ENCODE measurements around the gene CLCN4. TPM values are rescaled to one million over a fixed set of nuclear protein-coding genes. Genes with fewer than 3 reads are reported as not detected.

Gene CLCN4
- total and polyA plus RNA-seq, 10 of the 15 experiments (the other 5 are each of a cell fraction or from before 2014, with no cell fraction given), result 0.90 to 6.9 (median 2.9) TPM

DNA sequence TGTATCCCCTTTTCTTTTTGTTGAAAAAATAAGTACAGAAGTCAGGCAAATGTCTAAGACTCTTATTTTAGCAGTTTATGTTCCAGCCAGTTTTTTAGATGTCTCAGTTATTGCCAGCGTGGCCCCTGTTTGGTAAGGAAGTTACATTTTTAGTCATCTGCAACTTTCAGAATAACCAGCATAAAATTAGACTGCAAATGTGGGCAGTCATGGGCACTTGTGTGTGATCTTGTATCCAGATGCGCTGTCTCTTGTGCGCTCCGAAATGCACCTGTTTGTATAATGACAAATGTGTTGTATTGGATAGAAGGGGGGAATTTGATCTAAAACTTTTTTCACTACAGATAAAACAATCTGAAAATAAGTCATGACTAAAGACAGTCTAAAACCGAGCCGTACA is 44.3 kb upstream of the CLCN4 start (continued):
- TF ChIP-seq, protein P1, sequence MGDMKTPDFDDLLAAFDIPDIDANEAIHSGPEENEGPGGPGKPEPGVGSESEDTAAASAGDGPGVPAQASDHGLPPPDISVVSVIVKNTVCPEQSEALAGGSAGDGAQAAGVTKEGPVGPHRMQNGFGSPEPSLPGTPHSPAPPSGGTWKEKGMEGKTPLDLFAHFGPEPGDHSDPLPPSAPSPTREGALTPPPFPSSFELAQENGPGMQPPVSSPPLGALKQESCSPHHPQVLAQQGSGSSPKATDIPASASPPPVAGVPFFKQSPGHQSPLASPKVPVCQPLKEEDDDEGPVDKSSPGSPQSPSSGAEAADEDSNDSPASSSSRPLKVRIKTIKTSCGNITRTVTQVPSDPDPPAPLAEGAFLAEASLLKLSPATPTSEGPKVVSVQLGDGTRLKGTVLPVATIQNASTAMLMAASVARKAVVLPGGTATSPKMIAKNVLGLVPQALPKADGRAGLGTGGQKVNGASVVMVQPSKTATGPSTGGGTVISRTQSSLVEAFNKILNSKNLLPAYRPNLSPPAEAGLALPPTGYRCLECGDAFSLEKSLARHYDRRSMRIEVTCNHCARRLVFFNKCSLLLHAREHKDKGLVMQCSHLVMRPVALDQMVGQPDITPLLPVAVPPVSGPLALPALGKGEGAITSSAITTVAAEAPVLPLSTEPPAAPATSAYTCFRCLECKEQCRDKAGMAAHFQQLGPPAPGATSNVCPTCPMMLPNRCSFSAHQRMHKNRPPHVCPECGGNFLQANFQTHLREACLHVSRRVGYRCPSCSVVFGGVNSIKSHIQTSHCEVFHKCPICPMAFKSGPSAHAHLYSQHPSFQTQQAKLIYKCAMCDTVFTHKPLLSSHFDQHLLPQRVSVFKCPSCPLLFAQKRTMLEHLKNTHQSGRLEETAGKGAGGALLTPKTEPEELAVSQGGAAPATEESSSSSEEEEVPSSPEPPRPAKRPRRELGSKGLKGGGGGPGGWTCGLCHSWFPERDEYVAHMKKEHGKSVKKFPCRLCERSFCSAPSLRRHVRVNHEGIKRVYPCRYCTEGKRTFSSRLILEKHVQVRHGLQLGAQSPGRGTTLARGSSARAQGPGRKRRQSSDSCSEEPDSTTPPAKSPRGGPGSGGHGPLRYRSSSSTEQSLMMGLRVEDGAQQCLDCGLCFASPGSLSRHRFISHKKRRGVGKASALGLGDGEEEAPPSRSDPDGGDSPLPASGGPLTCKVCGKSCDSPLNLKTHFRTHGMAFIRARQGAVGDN (IDR thresholded peaks at IDR 0.05), result peak; percentile 34; the same call in 1 of the 2 replicates
- TF ChIP-seq NBN (IDR thresholded peaks at IDR 0.05) (no peak), ZSCAN29 (IDR thresholded peaks at IDR 0.05) (no peak), CHD1 (IDR thresholded peaks at IDR 0.05; ENCODE audit: low read depth, low read length) (no peak)

DNA sequence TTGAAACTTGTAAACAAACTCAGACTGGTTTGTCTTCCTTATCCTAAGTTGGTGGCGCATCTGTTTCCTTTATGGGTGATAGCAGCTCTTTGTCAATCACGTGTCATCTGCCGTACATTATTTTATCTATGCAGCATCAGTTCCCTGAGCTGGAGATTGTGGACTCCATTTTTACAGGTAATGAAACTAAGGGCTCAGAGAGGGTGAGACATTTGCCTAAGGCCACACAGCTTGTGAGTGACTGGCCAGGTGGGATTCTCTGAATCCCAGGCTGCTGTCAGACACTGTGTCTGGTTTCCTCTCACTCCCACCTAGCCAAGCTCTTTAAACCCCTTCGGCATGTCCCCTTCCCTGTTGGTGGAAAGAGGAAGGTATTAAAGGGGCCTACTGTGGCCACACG is 41.7 kb upstream of the CLCN4 start:
- no peak for FAIRE-seq
- no peak for ATAC-seq
- H4K20me1 ChIP-seq (ENCODE audit: control insufficient read depth, insufficient read depth), result no peaks in the 10 kb centered on the region
- no peaks in the 10 kb centered on the region for H3K9me3 ChIP-seq (replicated peaks; ENCODE audit: control insufficient read depth, insufficient read depth, low read length)
- no peak overlapping the region for H3K9ac ChIP-seq (ENCODE audit: control insufficient read depth, insufficient read depth, low read length)
- WGBS (ENCODE audit: insufficient coverage, insufficient replicate concordance, low lambda C conversion rate, missing lambda C conversion rate), result 66% methylated on average over 5 of the region's 5 CpGs
- H3K4me3 ChIP-seq, result no peak overlapping the region
- in situ Hi-C loops (cut with MboI), result loop anchor here (5.0 to 25.0 kb wide), 3 partner anchors 118 to 1303 kb away; partner anchors contain the start of gene FAM9A
- H3K4me2 ChIP-seq (ENCODE audit: control insufficient read depth, insufficient read depth), result no peak overlapping the region
- ChIA-PET RAD21 (ENCODE audit: unreplicated experiment) (interaction anchor here (1.1 to 13.2 kb wide), 3 partner anchors 17 to 117 kb away, joined by 4 to 424 read pairs (median 5); no protein-coding TSS in a partner anchor), POLR2A (interaction anchor here (0.6 to 1.2 kb wide), 3 partner anchors 25 to 118 kb away, joined by 3 read pairs; no protein-coding TSS in a partner anchor), SMC1A (ENCODE audit: uncharacterized antibody, unreplicated experiment) (interaction anchor here (0.9 to 16.7 kb wide), 12 partner anchors 14 to 123 kb away, joined by 3 to 206 read pairs (median 18); no protein-coding TSS in a partner anchor), CTCF (interaction anchor here (0.8 to 12.3 kb wide), 4 partner anchors 11 to 118 kb away, joined by 3 to 412 read pairs (median 29); no protein-coding TSS in a partner anchor)
- H3K79me2 ChIP-seq (ENCODE audit: control insufficient read depth, insufficient read depth, low read length), result no peaks in the 10 kb centered on the region; the same call in 1 of the 2 replicates
- H2AFZ ChIP-seq (ENCODE audit: control insufficient read depth, low read depth, low read length), result no peak overlapping the region
- BruUV-seq (replicated peaks), result no TSS peak
- DNase-seq (ENCODE audit: low read depth, low spot score), result no peak
- peaks cover 37% of the 10 kb centered on the region for H3K4me1 ChIP-seq (ENCODE audit: control insufficient read depth, insufficient read depth, low read length)
- H3K27me3 ChIP-seq (replicated peaks in 1 of 2; ENCODE audit: control insufficient read depth in 2 of 2, insufficient read depth in 2 of 2, low read length in 1 of 2), result no peaks in the 10 kb centered on the region
- intact Hi-C loops (cut with micrococcal nuclease; ENCODE audit: unreplicated experiment), result loop anchor here (5.0 to 10.0 kb wide), 2 partner anchors 50 to 1298 kb away; no protein-coding TSS in a partner anchor
- H3K36me3 ChIP-seq (ENCODE audit: control insufficient read depth in 2 of 2, insufficient read depth in 2 of 2, low read length in 1 of 2), result peaks cover 0 to 5% of the 10 kb centered on the region in 2 experiments; a peak in 3 of 4 replicates
- H3K27ac ChIP-seq (ENCODE audit: control insufficient read depth, insufficient read depth), result no peak overlapping the region
- TF ChIP-seq IKZF2 (IDR thresholded peaks at IDR 0.05) (no peak), BHLHE40 (IDR thresholded peaks at IDR 0.05; ENCODE audit: borderline replicate concordance in 1 of 2, low read depth in 2 of 2, low read length in 1 of 2) (no peak), KLF5 (IDR thresholded peaks at IDR 0.05; ENCODE audit: partially characterized antibody) (no peak), SPI1 (IDR thresholded peaks at IDR 0.05; ENCODE audit: borderline replicate concordance, insufficient read depth, low read depth, low read length) (no peak), LARP7 (IDR thresholded peaks at IDR 0.05) (no peak), EZH2 (IDR thresholded peaks at IDR 0.05; ENCODE audit: borderline replicate concordance, control insufficient read depth, low read depth, low read length) (no peak), RAD51 (IDR thresholded peaks at IDR 0.05) (no peak), ESRRA (IDR thresholded peaks at IDR 0.05; ENCODE audit: low read length) (no peak), ZNF274 (IDR thresholded peaks at IDR 0.05; ENCODE audit: insufficient read depth, insufficient read length) (no peak), NFXL1 (IDR thresholded peaks at IDR 0.05; ENCODE audit: borderline replicate concordance) (no peak)
- TF ChIP-seq, protein P2, sequence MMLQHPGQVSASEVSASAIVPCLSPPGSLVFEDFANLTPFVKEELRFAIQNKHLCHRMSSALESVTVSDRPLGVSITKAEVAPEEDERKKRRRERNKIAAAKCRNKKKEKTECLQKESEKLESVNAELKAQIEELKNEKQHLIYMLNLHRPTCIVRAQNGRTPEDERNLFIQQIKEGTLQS (IDR thresholded peaks at IDR 0.05; ENCODE audit: borderline replicate concordance, extremely low read depth, low read depth, low read length), result no peak
- TF ChIP-seq, protein P3, sequence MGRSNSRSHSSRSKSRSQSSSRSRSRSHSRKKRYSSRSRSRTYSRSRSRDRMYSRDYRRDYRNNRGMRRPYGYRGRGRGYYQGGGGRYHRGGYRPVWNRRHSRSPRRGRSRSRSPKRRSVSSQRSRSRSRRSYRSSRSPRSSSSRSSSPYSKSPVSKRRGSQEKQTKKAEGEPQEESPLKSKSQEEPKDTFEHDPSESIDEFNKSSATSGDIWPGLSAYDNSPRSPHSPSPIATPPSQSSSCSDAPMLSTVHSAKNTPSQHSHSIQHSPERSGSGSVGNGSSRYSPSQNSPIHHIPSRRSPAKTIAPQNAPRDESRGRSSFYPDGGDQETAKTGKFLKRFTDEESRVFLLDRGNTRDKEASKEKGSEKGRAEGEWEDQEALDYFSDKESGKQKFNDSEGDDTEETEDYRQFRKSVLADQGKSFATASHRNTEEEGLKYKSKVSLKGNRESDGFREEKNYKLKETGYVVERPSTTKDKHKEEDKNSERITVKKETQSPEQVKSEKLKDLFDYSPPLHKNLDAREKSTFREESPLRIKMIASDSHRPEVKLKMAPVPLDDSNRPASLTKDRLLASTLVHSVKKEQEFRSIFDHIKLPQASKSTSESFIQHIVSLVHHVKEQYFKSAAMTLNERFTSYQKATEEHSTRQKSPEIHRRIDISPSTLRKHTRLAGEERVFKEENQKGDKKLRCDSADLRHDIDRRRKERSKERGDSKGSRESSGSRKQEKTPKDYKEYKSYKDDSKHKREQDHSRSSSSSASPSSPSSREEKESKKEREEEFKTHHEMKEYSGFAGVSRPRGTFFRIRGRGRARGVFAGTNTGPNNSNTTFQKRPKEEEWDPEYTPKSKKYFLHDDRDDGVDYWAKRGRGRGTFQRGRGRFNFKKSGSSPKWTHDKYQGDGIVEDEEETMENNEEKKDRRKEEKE (IDR thresholded peaks at IDR 0.05), result no peak

All from GM12878 (cell line).